Keratinocyte (primary cell): ENCODE measurements around the gene XAB2. TPM values are rescaled to one million over a fixed set of nuclear protein-coding genes. Genes with fewer than 3 reads are reported as not detected.

Experiments used
- DNase-seq: peaks from one replicate; pipeline ENCODE4 v3.0.0-alpha.2; 2011; ENCODE audit warnings: low read depth, missing footprints, low spot score
- FAIRE-seq: peaks from 2 replicates; lab custom pipeline; 2011; peaks lifted over from hg19 to GRCh38; lab: Jason Lieb, UNC
- H2AFZ ChIP-seq: 2 replicates; pipeline ENCODE4 v1.6.0; 2012; ENCODE audit warnings: low read length, control low read depth, inconsistent platforms; ENCODE audit not compliant: control insufficient read depth
- H3K27ac ChIP-seq: 2 replicates; pipeline ENCODE4 v1.5.1; 2011; ENCODE audit warnings: low read length; ENCODE audit not compliant: control insufficient read depth, insufficient read depth
- H3K27me3 ChIP-seq: 3 replicates; pipeline ENCODE4 v1.6.0; 2011; ENCODE audit warnings: low read length; ENCODE audit not compliant: control insufficient read depth, insufficient read depth; ENCODE audit errors: extremely low read depth
- H3K36me3 ChIP-seq, 2 experiments: 2 replicates in 1 of 2; 3 replicates in 1 of 2; pipeline ENCODE4 v1.5.1; 2011; ENCODE audit warnings: low read length in 2 of 2, mild to moderate bottlenecking in 1 of 2; ENCODE audit not compliant: control insufficient read depth in 2 of 2, insufficient read depth in 2 of 2; ENCODE audit errors: extremely low read depth in 1 of 2
- H3K4me1 ChIP-seq: 3 replicates; pipeline ENCODE4 v1.5.1; 2011; ENCODE audit warnings: low read length; ENCODE audit not compliant: control insufficient read depth, insufficient read depth; ENCODE audit errors: extremely low read depth
- H3K4me2 ChIP-seq: 3 replicates; pipeline ENCODE4 v1.6.0; 2011; ENCODE audit warnings: low read depth, low read length; ENCODE audit not compliant: control insufficient read depth, insufficient read depth; ENCODE audit errors: extremely low read depth
- H3K4me3 ChIP-seq, 3 experiments: fragments of 200-600 bp in 1 of 3; sonication (generic) in 1 of 3; 2 replicates in 2 of 3; 3 replicates in 1 of 3; pipeline ENCODE4 v1.5.1; 2011 to 2016; ENCODE audit warnings: low read length in 3 of 3, mild to moderate bottlenecking in 3 of 3, control low read depth in 2 of 3, inconsistent platforms in 1 of 3, low read depth in 1 of 3, mixed read lengths in 1 of 3, mixed run types in 1 of 3, moderate library complexity in 1 of 3; ENCODE audit not compliant: control insufficient read depth in 2 of 3, insufficient read depth in 2 of 3; ENCODE audit errors: extremely low read depth in 1 of 3
- H3K79me2 ChIP-seq: 2 replicates; pipeline ENCODE4 v1.6.0; 2012; ENCODE audit warnings: low read length; ENCODE audit not compliant: control insufficient read depth, insufficient read depth
- H3K9ac ChIP-seq: 3 replicates; pipeline ENCODE4 v1.6.0; 2011; ENCODE audit warnings: low read length; ENCODE audit not compliant: control insufficient read depth, insufficient read depth; ENCODE audit errors: extremely low read depth
- H3K9me1 ChIP-seq: 3 replicates; pipeline ENCODE4 v1.6.0; 2011; ENCODE audit warnings: low read length; ENCODE audit not compliant: control insufficient read depth, insufficient read depth; ENCODE audit errors: extremely low read depth
- H3K9me3 ChIP-seq: 2 replicates; pipeline ENCODE4 v1.5.1; 2012; ENCODE audit warnings: low read depth, low read length; ENCODE audit not compliant: control insufficient read depth
- H4K20me1 ChIP-seq: 3 replicates; pipeline ENCODE4 v1.6.0; 2011; ENCODE audit warnings: low read length; ENCODE audit not compliant: control insufficient read depth, insufficient read depth; ENCODE audit errors: extremely low read depth
- EZH2 ChIP-seq: IDR thresholded peaks from one replicate; pipeline ENCODE4 v1.6.1; 2012; ENCODE audit warnings: inconsistent platforms, mild to moderate bottlenecking, low read length, moderate library complexity
- dilution Hi-C: fragments of 300-500 bp; cut with MboI; formaldehyde crosslinking; loops from one replicate; pipeline ENCODE4 v1.7.0; 2020; ENCODE audit warnings: low sequenced_read_pairs; ENCODE audit not compliant: extremely low pct_ligation_motif_present
- polyA plus RNA-seq, 5 experiments: library from polyadenylated mRNA; depleted of rRNA in 3 of 5; stranded (reverse) in 3 of 5; stranded (forward) in 1 of 5; unstranded in 1 of 5; fragments of >200 nt; gene quantifications; 1 replicate in 1 of 5; 2 replicates in 3 of 5; 3 replicates in 1 of 5; pipeline versions ENCODE4 v1.2.1 to v1.2.3, GENCODE V29; 2011 to 2012; ENCODE audit warnings: missing spikeins in 2 of 5, low read depth in 1 of 5, low replicate concordance in 1 of 5
- TF ChIP-seq, protein P1 (sequence below), 3 experiments: IDR thresholded peaks in 1 of 3; conservative IDR thresholded peaks in 1 of 3; optimal IDR thresholded peaks in 1 of 3; 2 replicates in 2 of 3; 3 replicates in 1 of 3; pipeline versions ENCODE3 to v1.5.1; 2011; ENCODE audit warnings: low read length in 3 of 3, mild to moderate bottlenecking in 3 of 3, moderate library complexity in 2 of 3, control low read depth in 1 of 3, inconsistent platforms in 1 of 3; ENCODE audit not compliant: insufficient read depth in 2 of 3; ENCODE audit errors: extremely low read depth in 1 of 3

The XAB2 gene
- polyA plus RNA-seq, 1 donor (not counting 4 experiments of a cell fraction or from before 2014, with no cell fraction given), result 15.6 TPM

DNA sequence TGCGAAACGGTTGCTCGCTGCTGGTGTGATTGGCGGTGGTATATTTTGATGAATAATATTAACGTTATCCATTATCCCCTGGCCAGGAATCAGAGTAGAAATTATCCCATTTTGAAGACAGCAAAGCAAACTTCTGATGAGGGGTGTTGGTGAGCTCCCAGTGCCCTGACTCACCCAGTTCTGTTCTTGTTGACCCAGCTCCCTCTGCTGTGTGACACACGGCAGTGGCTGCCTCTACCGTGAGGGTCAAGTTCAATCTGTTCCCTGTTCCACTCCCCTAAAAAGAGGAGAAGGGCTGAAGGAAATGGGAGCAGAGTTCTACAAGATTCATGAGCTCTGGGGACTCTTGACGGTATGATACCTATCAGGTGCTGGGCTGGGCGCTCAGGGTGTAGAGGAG, 31.7 kb downstream of the XAB2 start:
- TF ChIP-seq, protein P1, sequence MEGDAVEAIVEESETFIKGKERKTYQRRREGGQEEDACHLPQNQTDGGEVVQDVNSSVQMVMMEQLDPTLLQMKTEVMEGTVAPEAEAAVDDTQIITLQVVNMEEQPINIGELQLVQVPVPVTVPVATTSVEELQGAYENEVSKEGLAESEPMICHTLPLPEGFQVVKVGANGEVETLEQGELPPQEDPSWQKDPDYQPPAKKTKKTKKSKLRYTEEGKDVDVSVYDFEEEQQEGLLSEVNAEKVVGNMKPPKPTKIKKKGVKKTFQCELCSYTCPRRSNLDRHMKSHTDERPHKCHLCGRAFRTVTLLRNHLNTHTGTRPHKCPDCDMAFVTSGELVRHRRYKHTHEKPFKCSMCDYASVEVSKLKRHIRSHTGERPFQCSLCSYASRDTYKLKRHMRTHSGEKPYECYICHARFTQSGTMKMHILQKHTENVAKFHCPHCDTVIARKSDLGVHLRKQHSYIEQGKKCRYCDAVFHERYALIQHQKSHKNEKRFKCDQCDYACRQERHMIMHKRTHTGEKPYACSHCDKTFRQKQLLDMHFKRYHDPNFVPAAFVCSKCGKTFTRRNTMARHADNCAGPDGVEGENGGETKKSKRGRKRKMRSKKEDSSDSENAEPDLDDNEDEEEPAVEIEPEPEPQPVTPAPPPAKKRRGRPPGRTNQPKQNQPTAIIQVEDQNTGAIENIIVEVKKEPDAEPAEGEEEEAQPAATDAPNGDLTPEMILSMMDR (optimal IDR thresholded peaks at IDR 0.05 in 1 of 3, IDR thresholded peaks at IDR 0.05 in 1 of 3, conservative IDR thresholded peaks at IDR 0.05 in 1 of 3; ENCODE audit: extremely low read depth in 1 of 3, insufficient read depth in 2 of 3, low read length in 3 of 3), result peak in 1 of 3 experiments; percentile 34
- no peak for TF ChIP-seq EZH2
- Histone ChIP-seq H3K9me1 (peaks cover 4% of the 10 kb centered on the region), H3K4me3 (no peak overlapping the region), H3K9me3 (no peaks in the 10 kb centered on the region), H3K9ac (no peak overlapping the region), H3K27ac (no peak overlapping the region), H3K4me1 (peaks cover 14% of the 10 kb centered on the region), H4K20me1 (peaks cover 8% of the 10 kb centered on the region), H3K79me2 (peaks cover 2% of the 10 kb centered on the region), H3K36me3 (peaks cover 0 to 2% of the 10 kb centered on the region in 2 experiments), H2AFZ (no peak overlapping the region), H3K27me3 (no peaks in the 10 kb centered on the region), H3K4me2 (no peak overlapping the region)
- DNase-seq, result no peak
- no peak for FAIRE-seq
- dilution Hi-C loops, result no loop called here

DNA sequence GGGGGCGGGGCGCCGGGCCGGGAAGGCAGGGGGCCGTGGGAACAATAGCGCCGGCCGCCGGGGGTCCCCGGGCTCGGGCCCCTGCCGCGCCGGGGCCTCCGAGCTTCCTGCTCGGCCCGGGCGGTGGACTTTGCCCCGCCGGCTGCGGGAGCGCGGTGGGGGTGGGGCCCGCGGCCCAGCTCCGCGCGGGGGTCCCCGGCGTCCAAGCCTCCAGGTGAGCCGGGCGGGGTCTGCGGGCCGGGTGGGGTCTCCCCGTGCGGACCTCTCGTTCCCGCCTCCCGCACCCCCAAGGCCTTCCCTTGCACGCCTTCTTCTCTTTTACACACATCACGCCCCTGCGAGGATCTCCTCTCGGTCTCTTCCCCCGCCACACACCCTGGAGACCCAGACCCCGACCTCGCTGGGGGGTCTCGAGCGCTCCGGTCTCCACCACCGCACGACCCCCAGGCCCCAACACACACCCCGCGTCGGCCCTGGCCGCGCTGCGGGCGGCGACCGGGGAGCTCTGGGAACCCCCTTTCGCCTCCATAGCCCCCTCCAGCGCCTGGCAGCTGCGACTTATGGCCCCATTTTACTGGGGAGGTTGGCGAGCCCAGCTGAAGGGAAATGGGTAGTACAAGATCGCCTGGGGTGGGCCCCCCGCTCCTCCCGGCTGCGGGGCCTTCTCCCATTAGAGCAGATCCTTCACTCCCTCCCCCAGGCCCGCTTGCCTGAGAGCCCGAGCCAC, 33.0 kb downstream of the XAB2 start:
- Histone ChIP-seq H3K27ac (no peak overlapping the region), H3K4me1 (peaks cover 11% of the 10 kb centered on the region), H3K9me1 (peaks cover 4% of the 10 kb centered on the region), H3K4me2 (peak overlapping the region; percentile 81), H3K9ac (peak overlapping the region; percentile 73), H3K4me3 (peak overlapping the region; percentile 49 to 70 (median 62)), H3K36me3 (peaks cover 0 to 2% of the 10 kb centered on the region in 2 experiments), H3K9me3 (no peaks in the 10 kb centered on the region), H4K20me1 (peaks cover 8% of the 10 kb centered on the region), H2AFZ (no peak overlapping the region), H3K27me3 (no peaks in the 10 kb centered on the region), H3K79me2 (peaks cover 2% of the 10 kb centered on the region)
- TF ChIP-seq, protein P1 (optimal IDR thresholded peaks at IDR 0.05 in 1 of 3, IDR thresholded peaks at IDR 0.05 in 1 of 3, conservative IDR thresholded peaks at IDR 0.05 in 1 of 3; ENCODE audit: extremely low read depth in 1 of 3, insufficient read depth in 2 of 3, low read length in 3 of 3), result peak in 1 of 3 experiments; percentile 23
- no peak for TF ChIP-seq EZH2
- dilution Hi-C loops, result no loop called here
- no peak for FAIRE-seq
- no peak for DNase-seq
